RWPE2 (cell line): ENCODE data around the gene CHD3.

ENCODE experiments used
- ATAC-seq: fragments of 200-7000 bp; cut with Tn5 transposase; 3 replicates; pipeline ENCODE4 v1.9.1; 2021; ENCODE audit warnings: low read depth
- DNase-seq: peaks from one replicate; pipeline ENCODE4 v3.0.0-alpha.2; 2020; ENCODE audit warnings: low spot score
- H3K27ac ChIP-seq: fragments of 450-650 bp; 2 replicates; pipeline ENCODE4 v1.5.1; 2017; ENCODE audit warnings: mild to moderate bottlenecking; ENCODE audit not compliant: poor library complexity, severe bottlenecking
- H3K27me3 ChIP-seq: fragments of 250-450 bp; sonication (Bioruptor Pico); 2 replicates; pipeline ENCODE4 v1.5.1; 2021; ENCODE audit warnings: mild to moderate bottlenecking, moderate library complexity; ENCODE audit not compliant: insufficient read depth, poor library complexity, severe bottlenecking
- H3K36me3 ChIP-seq: fragments of 250-450 bp; sonication (Bioruptor Pico); 2 replicates; pipeline ENCODE4 v1.5.1; 2020; ENCODE audit warnings: low read depth, mild to moderate bottlenecking, moderate library complexity
- H3K4me1 ChIP-seq: fragments of 250-450 bp; sonication (Bioruptor Pico); 2 replicates; pipeline ENCODE4 v1.5.1; 2021; ENCODE audit warnings: mild to moderate bottlenecking, moderate library complexity; ENCODE audit not compliant: insufficient read depth, poor library complexity, severe bottlenecking
- H3K4me3 ChIP-seq: fragments of 250-450 bp; sonication (Bioruptor Pico); 2 replicates; pipeline ENCODE4 v1.5.1; 2021; ENCODE audit warnings: mild to moderate bottlenecking, moderate library complexity; ENCODE audit not compliant: severe bottlenecking
- H3K9me3 ChIP-seq: fragments of 250-450 bp; sonication (Bioruptor Pico); 2 replicates; pipeline ENCODE4 v1.5.1; 2021; ENCODE audit warnings: mild to moderate bottlenecking, moderate library complexity; ENCODE audit not compliant: severe bottlenecking
- TF ChIP-seq, protein P1 (sequence below): fragments of 450-650 bp; IDR thresholded peaks from one replicate; pipeline ENCODE4 v1.5.1; 2017; ENCODE audit warnings: mild to moderate bottlenecking, moderate library complexity; ENCODE audit not compliant: poor library complexity, severe bottlenecking

The CHD3 gene

GRCh38 chr17:7881276-7882054 lies 7.1 kb upstream of the CHD3 start:
- no peaks in the 10 kb centered on the region for H3K9me3 ChIP-seq
- H3K36me3 ChIP-seq = peaks cover 57% of the 10 kb centered on the region
- no peak for DNase-seq
- no peaks in the 10 kb centered on the region for H3K27me3 ChIP-seq
- H3K27ac ChIP-seq = no peak overlapping the region
- H3K4me1 ChIP-seq = peaks cover 8% of the 10 kb centered on the region
- TF ChIP-seq, protein P1, sequence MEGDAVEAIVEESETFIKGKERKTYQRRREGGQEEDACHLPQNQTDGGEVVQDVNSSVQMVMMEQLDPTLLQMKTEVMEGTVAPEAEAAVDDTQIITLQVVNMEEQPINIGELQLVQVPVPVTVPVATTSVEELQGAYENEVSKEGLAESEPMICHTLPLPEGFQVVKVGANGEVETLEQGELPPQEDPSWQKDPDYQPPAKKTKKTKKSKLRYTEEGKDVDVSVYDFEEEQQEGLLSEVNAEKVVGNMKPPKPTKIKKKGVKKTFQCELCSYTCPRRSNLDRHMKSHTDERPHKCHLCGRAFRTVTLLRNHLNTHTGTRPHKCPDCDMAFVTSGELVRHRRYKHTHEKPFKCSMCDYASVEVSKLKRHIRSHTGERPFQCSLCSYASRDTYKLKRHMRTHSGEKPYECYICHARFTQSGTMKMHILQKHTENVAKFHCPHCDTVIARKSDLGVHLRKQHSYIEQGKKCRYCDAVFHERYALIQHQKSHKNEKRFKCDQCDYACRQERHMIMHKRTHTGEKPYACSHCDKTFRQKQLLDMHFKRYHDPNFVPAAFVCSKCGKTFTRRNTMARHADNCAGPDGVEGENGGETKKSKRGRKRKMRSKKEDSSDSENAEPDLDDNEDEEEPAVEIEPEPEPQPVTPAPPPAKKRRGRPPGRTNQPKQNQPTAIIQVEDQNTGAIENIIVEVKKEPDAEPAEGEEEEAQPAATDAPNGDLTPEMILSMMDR = no peak
- H3K4me3 ChIP-seq = no peak overlapping the region
- ATAC-seq = no peak

GRCh38 chr17:7882068-7882467 lies 6.5 kb upstream of the CHD3 start:
- no peak overlapping the region for H3K27ac ChIP-seq
- no peak overlapping the region for H3K4me3 ChIP-seq
- no peaks in the 10 kb centered on the region for H3K9me3 ChIP-seq
- H3K36me3 ChIP-seq = peaks cover 51% of the 10 kb centered on the region
- TF ChIP-seq, protein P1 = no peak
- no peaks in the 10 kb centered on the region for H3K27me3 ChIP-seq
- H3K4me1 ChIP-seq = peaks cover 10% of the 10 kb centered on the region
- ATAC-seq (no peak), DNase-seq (no peak)

GRCh38 chr17:7882629-7883028 lies 6.0 kb upstream of the CHD3 start:
- Histone ChIP-seq H3K4me3 (no peak overlapping the region), H3K9me3 (no peaks in the 10 kb centered on the region), H3K27ac (peak overlapping the region; percentile 94), H3K27me3 (no peaks in the 10 kb centered on the region), H3K36me3 (peaks cover 46% of the 10 kb centered on the region), H3K4me1 (peaks cover 12% of the 10 kb centered on the region)
- TF ChIP-seq, protein P1 = no peak
- no peak for ATAC-seq
- no peak for DNase-seq

- ATAC-seq (no peak), DNase-seq (no peak)
- peak overlapping the region; percentile 12 for H3K4me3 ChIP-seq
These were observed 4.7 kb upstream of the CHD3 start for GRCh38 chr17:7883781-7884386.

More at GRCh38 chr17:7883781-7884386, 4.7 kb upstream of the CHD3 start:
- Histone ChIP-seq H3K27me3 (no peaks in the 10 kb centered on the region), H3K27ac (peak overlapping the region; percentile 94), H3K4me1 (peaks cover 21% of the 10 kb centered on the region), H3K9me3 (no peaks in the 10 kb centered on the region), H3K36me3 (peaks cover 33% of the 10 kb centered on the region)
- TF ChIP-seq, protein P1 = no peak
